HL-60 (cell line): Measurements from ENCODE around the gene IGFN1.
"Not testable (repeated sequence)": the region's sequence is repeated elsewhere in the genome, so short reads cannot be mapped to it uniquely, and the experiment has no call there.

Experiments
- POLR2AphosphoS5 ChIP-seq: IDR thresholded peaks from 2 replicates; pipeline ENCODE4 v1.6.1; 2012; ENCODE audit warnings: low read depth
- TF ChIP-seq, protein P1 (sequence below): IDR thresholded peaks from one replicate; pipeline ENCODE4 v1.5.1; 2011; ENCODE audit warnings: low read length, control low read depth, inconsistent platforms; ENCODE audit not compliant: insufficient read depth
- TF ChIP-seq, protein P2 (sequence below): IDR thresholded peaks from 2 replicates; pipeline ENCODE4 v1.6.1; 2012; ENCODE audit warnings: low read depth; ENCODE audit not compliant: insufficient replicate concordance

DNA sequence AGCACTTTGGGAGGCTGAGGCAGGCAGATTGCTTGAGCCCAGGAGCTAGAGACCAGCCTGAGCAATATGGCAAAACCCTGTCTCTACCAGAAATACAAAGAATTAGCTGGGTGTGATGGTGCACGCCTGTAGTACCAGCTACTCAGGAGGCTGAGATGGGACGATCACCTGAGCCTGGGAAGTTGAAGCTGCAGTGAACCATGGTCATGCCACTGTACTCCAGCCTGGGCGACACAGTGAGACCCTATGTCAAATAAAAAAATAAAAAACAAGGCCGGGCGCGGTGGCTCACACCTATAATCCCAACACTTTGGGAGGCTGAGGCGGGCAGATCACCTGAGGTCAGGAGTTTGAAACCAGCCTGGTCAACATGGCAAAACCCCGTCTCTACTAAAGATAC is 27.6 kb upstream of the IGFN1 start:
- TF ChIP-seq, protein P1, sequence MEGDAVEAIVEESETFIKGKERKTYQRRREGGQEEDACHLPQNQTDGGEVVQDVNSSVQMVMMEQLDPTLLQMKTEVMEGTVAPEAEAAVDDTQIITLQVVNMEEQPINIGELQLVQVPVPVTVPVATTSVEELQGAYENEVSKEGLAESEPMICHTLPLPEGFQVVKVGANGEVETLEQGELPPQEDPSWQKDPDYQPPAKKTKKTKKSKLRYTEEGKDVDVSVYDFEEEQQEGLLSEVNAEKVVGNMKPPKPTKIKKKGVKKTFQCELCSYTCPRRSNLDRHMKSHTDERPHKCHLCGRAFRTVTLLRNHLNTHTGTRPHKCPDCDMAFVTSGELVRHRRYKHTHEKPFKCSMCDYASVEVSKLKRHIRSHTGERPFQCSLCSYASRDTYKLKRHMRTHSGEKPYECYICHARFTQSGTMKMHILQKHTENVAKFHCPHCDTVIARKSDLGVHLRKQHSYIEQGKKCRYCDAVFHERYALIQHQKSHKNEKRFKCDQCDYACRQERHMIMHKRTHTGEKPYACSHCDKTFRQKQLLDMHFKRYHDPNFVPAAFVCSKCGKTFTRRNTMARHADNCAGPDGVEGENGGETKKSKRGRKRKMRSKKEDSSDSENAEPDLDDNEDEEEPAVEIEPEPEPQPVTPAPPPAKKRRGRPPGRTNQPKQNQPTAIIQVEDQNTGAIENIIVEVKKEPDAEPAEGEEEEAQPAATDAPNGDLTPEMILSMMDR = not testable (repeated sequence)
- TF ChIP-seq, protein P2, sequence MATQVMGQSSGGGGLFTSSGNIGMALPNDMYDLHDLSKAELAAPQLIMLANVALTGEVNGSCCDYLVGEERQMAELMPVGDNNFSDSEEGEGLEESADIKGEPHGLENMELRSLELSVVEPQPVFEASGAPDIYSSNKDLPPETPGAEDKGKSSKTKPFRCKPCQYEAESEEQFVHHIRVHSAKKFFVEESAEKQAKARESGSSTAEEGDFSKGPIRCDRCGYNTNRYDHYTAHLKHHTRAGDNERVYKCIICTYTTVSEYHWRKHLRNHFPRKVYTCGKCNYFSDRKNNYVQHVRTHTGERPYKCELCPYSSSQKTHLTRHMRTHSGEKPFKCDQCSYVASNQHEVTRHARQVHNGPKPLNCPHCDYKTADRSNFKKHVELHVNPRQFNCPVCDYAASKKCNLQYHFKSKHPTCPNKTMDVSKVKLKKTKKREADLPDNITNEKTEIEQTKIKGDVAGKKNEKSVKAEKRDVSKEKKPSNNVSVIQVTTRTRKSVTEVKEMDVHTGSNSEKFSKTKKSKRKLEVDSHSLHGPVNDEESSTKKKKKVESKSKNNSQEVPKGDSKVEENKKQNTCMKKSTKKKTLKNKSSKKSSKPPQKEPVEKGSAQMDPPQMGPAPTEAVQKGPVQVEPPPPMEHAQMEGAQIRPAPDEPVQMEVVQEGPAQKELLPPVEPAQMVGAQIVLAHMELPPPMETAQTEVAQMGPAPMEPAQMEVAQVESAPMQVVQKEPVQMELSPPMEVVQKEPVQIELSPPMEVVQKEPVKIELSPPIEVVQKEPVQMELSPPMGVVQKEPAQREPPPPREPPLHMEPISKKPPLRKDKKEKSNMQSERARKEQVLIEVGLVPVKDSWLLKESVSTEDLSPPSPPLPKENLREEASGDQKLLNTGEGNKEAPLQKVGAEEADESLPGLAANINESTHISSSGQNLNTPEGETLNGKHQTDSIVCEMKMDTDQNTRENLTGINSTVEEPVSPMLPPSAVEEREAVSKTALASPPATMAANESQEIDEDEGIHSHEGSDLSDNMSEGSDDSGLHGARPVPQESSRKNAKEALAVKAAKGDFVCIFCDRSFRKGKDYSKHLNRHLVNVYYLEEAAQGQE = not testable (repeated sequence)
- not testable (repeated sequence) for TF ChIP-seq POLR2AphosphoS5
